GM19452 (cell line): ENCODE data around the gene UST.
A peak's percentile ranks its signal among the peaks of the same experiment; 100 is the strongest.
"Not testable (repeated sequence)": the region's sequence is repeated elsewhere in the genome, so short reads cannot be mapped to it uniquely, and the experiment has no call there.

Source experiments
- ATAC-seq: cut with Tn5 transposase; IDR thresholded peaks from one replicate; pipeline ENCODE4 v1.9.1; 2021; ENCODE audit not compliant: unreplicated experiment

The UST gene

DNA sequence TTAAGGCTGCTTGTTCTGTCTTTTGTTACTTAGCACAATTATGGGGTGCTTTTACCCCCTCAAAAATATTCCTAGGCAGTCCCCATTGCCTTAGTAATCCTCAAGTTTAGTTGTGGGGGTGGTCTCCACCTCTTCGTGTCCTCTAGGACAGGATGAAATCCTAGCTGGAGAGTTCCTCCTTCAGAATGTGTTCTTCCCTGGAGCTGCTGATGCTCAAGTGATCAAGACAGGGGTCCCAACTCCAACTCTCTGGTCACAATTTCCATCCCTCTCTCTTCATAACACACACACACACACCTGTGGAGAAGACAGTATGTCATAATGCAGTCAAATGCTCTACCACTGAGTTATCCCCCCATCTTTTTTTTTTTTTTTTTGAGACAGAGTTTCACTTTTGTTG, 280.7 kb downstream of the UST start:
- no peak for ATAC-seq

DNA sequence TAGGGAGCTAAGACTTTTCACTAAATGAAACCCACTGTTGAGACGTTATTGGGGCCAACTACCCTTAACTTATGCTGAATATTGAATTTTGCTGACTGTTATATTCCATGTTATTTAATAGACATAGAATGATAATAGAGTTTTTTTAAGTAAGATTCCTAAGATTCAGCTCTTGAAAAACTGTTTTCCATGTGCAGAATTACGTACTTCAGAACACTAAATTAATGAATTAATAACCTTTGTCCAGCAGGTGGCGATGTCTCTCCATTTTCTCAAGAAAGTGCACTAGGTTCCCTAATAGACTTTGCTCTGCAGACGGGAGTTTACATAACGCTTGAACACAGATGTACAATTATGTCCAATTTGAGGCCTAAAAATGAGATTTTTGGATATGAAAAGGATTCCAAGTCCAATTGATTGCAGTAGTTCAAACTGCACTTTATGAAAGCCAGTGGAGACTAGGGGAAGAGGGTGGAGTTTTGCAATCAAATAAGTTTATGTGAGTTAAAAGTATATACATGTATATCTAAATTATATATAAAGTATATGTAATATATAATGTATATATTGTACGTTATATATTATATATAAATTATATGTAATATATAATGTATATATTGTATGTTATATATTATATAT, 282.1 kb downstream of the UST start:
- no peak for ATAC-seq

DNA sequence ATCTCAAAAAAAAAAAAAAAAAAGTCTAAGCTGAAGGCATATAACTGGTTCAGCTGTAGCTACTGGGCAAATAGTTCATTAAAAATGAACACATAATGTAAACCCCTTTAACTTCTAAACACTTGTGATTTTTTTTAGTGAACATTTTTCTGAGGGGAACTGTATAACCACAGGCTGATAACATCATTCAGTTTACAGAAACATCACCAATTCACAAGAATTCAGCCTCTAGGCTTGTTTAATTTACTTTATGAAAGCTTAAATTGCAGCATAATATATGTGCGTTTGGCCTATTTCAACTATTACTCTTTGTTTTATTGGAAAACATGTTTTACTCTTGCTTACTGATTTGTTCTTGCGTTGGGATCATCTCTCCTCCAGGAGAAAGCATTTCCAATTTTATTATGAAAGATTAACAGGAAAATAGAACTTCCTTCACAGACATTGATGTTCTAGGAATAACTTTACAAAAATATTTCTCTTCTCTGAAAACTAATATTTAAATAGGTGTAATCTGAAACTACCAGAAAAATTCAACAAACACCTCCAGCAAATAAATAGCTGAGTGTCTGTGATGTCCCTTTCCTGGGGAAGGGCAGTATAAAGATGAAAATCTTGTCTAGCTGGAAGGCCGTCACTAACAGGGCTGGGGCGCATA, 284.5 kb downstream of the UST start:
- no peak for ATAC-seq

DNA sequence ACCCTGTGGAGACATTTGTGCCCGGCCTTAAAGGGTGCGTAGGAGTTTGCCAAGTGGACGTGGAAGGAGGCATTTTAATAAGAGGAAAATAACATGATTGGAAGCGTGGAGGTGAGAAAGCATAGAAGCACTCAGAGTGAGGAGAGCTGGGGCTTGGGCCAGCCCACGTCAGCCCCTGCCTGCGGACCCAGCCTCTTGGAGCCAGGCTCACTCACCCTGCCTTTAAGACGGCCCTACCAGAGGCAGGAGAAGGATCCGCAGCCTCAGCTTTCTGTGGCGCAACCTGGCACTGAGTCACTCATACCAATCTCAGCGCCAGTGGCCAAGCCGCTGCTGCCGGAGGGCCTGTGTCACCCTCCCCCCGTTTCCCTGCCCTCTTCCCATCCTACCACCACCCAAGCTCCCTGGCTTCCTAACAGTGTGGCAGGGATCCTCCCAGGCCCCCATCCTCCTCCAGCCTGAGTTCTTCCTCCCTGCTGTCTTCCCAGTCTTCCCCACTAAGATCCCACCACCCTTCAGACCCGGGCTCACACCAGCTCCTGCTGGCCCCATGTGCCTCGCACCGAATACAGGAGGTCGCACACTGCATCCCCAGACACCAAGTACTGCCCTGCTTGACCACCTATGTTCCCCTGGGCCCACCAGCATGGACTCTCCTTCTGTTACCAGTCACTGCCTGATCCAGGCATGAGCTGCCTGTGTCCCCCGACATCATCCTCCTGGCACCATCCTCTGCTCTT, 285.2 kb downstream of the UST start:
- no peak for ATAC-seq

DNA sequence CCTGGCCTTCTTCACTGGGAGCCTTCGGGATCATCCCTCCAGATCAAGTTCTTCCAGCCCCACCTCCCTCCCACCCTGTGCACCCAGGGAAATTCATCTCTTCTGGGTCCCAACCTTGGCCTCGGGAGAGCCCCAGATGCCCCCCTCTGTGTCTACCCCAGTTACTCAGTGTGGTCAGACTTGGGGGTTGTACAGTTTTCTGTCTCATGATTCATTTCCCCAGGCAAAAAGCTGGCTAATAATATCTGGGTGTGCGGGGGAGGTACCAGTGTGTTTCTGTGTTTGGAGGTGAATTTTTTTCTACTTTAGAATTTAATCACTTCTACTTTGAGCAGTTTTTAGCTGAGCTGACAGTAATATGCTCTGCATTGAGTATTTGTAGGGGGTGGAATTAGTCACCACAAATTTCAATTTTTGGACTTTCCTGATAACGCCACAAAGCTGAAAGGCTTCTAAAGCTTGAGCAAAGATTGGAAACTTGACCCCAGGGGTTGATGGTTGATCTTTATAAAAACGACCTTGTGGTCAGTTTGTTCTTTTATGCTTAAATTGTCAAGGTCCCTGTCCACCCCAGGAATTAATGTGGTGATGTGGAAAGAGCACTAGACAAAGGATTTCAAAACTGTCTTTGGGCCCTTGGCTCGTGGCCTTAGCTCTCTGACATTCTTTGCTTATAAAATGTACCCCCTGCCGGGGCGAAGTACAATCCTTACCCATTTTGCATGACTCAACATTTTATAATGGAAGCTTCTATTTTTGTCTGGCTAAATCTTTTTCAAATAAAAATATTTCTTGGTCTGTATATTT, 286.0 kb downstream of the UST start:
- peak; percentile 81 for ATAC-seq

DNA sequence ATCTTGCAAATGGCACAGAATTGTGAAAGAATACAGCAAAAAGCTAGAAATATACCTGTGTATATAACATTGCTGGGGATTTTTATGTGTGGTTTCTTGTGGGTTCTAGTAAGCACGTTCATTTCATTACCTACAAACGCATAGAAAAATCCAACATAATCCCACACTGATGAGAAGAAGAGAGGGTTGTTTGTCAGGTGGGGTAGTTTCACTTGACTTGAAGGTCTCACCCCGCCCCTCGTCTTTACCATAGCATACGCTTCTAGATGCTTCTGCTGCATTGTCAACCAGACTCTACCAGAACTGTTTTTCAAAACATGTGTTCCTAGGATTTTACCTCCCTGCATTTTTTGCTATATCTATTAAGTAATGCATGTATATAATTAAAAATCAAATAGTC, 286.6 kb downstream of the UST start:
- no peak for ATAC-seq

DNA sequence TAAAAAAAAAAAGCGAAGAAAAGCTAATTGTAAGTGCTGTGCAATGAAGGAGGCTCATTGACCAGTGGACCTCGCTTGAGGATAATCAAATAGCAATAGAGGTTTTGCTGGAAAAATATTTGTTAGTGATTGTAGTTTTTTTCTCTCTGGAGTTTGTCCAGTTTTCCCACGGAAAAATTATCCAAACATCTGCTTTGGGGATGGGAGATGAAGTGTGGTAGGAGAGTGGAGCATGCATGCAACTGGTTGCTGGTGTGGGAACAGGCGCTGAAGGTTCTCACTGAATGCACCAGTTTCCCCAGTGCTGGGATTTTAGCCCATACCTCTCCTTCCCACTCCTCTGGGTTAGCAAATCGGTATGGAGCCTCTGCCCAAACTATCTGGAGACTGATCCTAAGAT, 288.9 kb downstream of the UST start:
- no peak for ATAC-seq

DNA sequence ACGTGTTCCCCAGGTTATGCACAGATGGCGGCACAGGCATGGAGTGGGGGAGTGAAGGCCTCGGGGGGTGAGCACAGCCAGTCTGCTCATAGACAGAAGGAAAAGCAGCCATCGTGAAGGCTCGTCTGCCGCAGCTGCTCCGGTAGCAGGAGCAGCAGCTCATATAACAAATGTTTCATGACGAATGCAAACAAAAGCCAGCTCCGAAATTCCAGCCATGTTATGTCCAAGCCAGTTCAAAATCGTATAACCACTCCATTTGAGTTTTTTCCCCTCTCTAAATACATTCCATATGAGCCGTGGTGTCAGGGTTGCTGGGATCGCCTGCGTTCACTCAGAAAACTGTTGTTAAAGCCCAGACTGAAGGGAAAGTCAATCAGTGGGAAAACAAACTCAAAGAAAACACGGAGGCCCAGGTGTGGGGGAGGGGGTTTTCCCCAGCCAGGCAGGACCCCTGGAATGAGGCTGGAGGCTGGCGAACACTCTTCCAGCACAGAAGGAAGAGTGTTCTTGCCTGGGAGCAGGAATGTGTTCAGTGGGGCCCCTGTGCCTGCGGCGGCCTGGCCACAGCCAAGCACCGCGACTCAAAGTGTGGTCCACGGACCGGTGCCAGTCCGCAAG, 290.3 kb downstream of the UST start:
- no peak for ATAC-seq

DNA sequence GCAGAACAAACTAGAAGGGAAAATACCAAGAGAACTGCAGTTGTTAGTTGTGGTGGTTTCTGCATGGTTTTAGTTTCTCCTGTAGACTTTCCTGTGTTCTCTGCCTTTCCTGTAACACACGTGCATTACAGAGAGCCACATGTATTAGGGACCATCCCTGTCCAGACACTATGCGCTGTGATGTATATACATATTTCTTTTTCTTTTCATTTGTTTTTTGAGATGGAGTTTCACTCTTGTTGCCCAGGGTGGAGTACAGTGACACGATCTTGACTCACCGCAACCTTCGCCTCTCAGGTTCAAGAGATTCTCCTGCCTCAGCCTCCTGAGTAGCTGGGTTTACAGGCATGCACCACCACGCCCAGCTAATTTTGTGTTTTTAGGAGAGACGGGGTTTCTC, 292.2 kb downstream of the UST start:
- ATAC-seq, result not testable (repeated sequence)

DNA sequence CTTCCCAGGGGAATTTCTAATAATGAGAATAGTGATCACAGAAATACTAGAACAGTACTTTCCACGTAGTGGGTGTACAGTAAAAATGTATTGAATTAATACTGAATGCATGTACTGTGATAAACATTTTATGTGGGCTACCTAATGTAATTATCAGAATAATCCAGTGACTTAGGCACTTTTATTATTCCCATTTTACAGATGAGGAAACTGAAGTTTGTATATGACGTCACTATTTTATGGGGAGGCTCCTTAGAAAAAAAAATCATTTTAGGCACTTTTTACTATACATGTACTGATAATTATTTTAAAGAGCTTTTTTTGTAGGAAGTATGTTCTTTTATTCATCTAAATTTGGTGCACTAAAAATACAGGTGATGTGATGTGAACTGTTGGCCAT, 295.1 kb downstream of the UST start:
- ATAC-seq, result no peak

DNA sequence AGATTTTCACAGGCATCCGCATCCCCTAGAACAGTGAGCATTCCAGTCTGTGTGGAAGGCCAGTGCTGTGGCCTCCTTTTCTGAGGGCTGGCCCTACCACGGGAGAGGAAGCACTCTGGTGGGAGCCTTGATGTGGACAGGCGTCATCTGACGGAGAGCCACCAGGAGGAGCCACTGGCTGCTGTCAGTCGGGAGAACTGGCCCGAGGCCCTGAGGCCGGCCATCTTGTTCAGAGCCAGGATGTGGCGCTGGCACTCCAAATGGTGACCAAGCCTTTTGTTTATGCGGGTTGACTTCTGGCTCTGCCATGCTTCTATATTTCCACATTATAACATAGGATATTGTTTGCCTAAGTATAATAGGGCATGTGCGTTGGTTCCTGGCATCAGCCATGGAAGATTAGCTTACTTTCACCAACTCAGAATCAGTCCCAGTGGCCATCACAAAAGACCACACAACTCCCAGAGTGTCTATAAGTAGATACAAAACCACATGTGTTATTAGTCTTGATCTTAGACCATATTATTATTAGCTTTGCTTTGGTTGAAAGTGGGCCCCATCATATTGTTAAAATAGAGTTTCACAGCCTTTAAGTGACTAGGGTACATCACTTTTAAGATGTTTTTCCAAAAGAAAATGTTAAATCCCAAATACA, 296.8 kb downstream of the UST start:
- no peak for ATAC-seq

DNA sequence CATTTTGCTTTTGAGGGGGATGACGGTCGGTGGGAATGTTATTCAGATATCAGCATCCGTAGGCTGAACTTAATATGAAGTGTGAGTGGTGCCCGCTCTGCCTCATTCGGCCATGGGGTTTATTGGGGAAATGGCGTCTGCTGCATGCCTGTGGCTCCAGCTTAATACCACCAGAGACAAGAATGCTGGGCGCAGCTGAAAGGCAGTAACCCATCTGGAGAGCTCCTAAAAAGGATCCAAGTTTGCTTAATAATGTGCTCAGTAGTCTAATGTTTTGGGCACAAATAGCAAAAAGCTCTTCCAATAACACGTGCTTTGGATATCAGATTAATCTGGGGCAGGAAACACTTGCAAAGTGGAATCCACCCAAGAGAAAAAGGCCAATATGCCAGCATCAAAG, 297.7 kb downstream of the UST start:
- no peak for ATAC-seq

DNA sequence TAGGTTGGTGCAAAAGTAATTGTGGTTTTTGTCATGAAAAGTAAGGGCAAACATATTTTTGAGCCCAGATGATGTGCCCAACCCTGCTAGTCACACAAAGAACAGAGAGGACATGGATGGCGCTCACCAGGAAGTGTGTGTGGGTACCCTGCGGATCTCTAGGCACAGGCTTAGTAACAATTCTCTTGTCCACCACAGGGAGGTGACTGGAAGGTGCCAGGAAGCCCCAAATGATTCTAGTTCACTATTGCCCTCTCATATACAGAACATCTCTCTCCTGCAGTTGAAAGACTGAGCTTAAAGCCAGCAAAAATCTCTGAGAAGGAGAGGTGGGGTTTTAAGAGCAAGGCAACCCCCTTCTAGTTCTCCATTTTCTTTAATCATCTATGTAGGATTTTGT, 298.6 kb downstream of the UST start:
- ATAC-seq, result peak; percentile 52

DNA sequence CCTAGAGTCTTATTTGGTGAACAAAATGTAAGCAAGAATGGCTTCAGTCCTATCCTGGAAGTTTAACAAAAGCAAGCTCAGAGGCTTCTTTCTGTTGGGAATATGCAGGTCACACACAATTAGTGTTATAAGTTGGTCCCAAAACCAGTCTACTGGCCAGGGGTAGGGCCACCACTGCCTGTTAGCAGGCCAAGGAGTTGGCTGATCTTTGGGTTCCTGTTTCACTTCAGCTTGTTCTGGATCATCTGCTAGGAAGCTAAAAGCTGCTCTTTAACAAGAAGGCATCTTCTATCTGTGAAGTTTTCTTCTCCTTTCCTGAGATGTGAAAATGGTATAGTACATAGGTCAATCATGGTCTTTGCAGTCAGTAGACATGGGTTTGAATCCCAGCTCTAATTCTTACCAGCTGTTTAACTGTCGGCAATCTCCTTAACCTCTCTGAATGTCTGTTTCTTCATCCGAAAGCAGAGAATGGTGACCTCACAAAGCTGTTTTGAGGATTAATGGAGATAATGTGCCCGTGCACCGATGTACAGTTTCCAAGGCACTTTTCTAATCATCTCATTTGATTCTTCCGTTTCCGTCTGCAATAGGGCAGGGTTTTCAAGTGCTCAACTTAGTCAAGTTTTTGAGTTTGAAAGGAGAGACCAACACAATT, 299.5 kb downstream of the UST start:
- no peak for ATAC-seq

DNA sequence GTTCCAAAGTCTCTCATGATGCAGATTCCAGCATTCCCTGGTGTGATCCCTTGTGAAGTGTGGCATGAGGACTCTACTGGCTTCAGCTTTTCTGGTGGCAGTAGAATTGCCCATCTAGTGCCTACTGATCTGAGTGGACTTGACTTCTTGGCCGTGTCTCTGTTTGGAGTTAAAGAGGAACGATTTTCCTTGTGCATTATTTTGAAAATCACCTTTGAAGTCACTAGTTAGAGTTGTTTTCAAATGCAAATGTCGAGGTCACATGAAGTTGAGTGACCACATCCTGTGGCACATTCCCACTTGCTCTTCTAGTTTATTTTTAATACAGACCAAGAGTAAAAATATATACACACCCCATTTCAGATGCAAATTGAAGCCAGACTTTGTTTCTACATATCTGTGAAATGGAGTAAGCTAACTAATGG, 300.0 kb downstream of the UST start:
- ATAC-seq, result peak; percentile 73

DNA sequence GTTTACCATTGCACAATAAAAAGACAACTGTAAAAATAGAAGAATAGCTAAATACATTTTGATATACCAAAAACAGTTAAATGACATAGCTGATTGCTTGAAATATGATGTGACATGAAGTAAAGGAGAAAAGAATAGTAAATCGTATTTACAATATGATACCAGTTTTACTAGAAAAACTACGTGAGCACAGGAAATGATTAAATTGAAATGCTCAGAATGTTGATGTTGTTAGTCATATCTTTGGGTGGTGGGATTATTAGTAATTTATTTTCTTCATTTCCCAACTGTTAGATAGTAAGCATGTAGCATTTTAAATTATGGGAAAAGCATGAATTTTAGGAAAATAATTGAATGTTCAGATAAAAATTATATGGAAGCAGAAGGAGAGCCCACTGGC, 302.4 kb downstream of the UST start:
- ATAC-seq, result no peak

DNA sequence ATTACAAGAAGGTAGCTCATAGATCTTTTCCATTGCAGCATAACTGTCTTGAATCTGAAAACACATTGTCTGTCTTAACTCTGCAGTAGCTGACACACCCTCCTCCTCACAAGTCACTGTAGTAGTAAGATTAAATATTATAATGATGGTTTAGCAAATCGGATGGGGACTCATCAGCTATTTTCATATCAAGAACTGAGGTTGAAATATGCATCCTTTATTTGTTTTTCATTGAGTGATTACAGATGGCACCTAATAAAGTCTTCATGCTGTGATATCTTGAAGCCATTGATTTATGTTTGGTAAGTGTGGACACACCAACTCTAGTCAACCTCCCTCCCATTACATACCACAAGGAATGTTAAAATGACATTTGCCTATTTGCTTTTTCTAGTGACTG, 303.3 kb downstream of the UST start:
- ATAC-seq, result no peak

DNA sequence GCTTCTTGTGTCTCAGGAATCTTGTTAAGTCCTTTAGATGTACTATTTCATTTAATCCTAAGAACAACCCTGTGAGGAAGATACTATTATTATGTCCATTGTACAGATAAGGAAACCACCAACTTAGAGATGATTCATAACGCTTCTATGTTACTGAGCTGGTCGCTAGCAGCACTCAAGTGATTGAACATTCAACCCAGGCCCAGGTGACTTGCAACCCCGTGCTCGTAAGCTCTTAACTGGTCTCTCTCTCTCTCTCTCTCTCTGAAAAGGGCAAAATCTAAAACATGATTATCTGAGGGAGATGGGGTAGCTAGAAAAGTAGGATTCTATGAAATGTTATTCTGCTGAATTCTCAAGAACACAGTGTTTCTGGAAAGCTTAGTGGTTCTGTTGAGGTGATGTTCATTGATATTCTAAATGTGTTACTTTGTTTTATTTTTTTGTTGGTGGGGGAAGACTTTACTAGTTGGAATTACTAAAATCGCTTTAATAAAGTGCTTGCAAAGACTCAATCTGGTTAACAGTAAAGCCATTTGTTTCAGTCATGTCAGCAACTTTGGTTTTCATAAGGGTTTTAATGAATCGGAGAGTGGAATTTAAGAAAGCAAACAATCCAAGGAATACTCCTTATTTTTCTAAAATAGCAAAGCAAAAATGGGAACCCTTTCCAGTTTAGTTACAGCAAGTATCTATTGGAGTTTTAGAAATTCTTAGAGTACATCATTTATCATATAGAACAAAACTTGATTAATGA, 305.7 kb downstream of the UST start:
- no peak for ATAC-seq

DNA sequence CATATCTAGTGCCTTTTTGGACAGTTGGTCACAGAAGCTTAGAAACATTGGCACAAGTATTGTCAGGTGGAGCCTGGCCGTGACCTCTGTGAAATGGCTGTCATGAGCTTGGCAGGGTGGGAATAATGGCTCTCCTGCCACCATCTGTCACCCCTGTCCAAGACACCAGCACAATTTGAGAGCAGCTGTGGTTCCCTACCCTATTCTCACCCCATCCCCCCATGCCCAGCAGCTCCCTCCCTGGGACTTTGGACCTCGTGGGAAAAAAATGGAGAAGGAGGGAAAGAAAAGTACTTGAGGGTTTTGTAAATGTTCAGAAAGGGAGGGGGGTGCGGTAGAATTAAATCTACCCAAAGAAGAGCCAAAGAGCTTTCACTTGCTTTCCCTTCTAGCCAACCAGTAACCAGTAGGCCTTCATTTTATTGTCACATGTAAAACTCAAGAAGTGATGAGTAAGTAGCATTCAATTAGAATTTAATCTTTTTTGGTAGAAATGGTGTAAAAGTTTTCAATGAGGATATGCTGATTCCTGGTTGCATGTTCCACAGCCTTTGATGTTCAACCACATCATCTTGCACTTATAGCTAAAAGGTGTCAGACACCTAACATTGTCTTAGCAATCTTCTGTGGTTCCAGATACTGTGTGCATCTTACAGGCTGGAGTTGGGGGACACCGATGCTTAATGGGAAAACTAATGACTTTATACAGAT, 307.2 kb downstream of the UST start:
- ATAC-seq, result no peak
